GM21528 (cell line): ENCODE measurements around the gene IDNK.
"Not testable (repeated sequence)": the region's sequence is repeated elsewhere in the genome, so short reads cannot be mapped to it uniquely, and the experiment has no call there.

Experiments
- ATAC-seq: cut with Tn5 transposase; IDR thresholded peaks from one replicate; pipeline ENCODE4 v1.9.1; 2021; ENCODE audit warnings: mild to moderate bottlenecking, moderate library complexity; ENCODE audit not compliant: unreplicated experiment, low FRiP score

Gene IDNK

GRCh38 chr9:83622939-83623678 lies at the start of gene IDNK:
Gene IDNK (plus strand): TSS chr9:83623143. CDS start chr9:83623172, 29 bp downstream.
- peak; percentile 89 for ATAC-seq

DNA sequence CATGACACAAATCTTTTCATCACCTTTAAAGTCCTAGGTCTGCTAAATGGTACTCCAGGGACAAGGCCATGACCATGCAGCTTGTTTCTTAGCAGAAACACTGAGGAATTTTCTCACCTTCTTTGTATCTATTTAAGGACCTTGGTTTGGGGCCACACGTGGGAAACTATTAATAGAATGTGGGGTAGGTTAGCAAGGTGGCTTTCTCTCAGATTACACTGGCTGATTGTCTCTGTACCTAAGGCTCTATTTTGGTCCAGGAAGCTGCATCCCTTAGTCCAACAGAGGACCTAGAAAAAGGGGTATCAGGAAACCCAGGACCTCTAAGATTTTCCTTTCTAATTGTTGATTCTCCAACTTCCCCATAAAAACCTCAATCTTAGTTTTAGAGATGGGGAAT lies 48.5 kb upstream of the IDNK start:
- no peak for ATAC-seq

DNA sequence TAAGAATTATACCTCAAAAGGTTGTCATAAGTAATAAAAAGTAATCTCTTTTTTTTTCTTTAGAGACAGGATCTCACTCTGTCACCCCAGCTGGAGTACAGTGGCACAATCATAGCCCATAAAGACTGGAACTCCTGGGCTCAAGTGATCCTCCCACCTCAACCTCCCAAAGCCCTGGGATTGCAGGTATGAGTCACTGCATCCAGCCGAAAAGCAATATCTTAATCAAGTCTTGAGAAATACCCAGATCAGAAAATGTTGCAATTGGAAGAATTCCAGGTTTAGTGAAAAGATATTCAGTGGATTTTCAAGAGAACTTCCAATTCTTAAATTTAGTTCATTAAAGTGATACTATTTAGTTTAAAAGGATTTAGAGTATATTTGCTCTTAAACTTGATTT lies 40.9 kb upstream of the IDNK start:
- no peak for ATAC-seq

DNA sequence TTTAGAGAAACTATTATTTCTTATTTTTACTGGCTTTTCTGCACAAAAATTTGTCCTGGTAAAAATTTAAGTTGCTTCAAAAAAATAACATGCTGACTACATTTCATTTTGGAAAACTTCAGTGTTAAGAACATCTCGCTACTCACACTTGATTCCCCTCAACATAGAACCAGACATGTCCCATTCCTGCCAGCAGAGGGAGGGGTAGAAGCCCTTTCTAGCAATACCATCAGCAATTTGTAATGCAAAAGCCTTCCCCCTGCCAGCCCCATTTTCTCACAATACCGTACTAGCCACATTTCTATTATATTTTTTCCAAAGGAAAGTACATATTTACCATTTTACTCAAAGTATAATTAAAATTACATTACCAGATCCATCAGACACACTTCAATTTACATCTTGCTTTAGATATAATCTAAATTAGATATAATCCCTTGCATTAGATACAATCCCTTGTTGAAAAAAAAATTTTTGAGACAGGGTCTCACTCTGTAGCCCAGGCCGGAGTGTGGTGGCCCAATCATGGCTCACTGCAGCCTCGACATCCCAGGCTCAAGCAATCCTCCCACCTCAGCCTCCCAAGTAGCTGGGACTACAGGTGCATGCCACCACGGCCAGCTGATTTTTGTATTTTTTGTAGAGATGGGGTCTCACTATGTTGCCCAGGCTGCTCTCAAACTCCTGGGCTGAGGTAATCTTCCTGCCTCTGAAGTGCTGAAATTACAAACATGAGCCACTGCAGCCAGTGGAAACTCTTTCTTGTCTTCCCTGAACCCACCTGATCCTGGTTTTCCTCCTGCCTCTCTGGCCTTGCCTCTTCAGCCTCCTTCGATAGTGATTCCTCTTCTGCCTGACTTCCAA lies 39.6 kb upstream of the IDNK start:
- ATAC-seq = peak; percentile 58

DNA sequence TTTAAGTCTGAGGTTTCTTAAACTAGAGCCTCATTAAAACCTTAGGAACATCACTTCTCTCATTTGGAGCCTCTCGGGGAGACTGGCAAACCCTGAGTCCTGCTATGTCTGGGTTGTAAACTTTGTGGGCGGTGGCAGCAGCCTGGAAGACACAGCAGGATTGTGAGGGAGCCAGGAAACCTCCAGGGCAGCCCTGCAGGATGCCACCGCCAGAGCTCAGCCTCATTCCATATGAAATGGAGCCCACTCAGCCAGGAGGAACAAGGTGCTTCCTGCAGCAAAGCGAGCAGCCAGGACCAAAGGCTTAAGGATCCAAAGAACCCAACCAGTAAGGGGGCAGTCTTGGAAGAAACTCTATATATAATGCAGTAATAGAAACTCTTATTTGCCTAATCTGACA lies 37.9 kb upstream of the IDNK start:
- ATAC-seq = no peak

- ATAC-seq = no peak
These were observed 34.7 kb upstream of the IDNK start for GRCh38 chr9:83588256-83588655.

- no peak for ATAC-seq
These were observed 25.9 kb upstream of the IDNK start for GRCh38 chr9:83596899-83597504.

GRCh38 chr9:83598487-83598886 lies 24.5 kb upstream of the IDNK start:
- ATAC-seq = no peak

GRCh38 chr9:83599071-83599470 lies 23.9 kb upstream of the IDNK start:
- no peak for ATAC-seq

DNA sequence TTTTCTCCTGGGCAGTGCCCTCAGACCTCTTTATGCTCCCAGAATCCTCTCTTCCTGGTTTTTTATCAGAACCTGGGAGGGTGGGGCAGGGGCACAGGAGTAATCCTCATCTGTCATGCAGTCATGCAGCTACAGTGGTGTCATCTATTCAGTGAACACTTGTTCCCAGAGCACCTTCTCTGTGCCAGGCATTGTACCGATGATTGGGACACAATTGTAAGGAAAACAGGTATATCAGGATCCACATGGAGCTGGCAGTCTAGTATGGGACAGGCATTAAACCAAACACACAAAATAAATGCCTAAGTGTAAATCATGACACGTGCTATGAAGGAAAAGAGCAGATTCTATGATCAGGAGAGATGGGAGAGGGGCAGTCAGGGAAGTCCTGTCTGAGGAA lies 21.5 kb upstream of the IDNK start:
- ATAC-seq = no peak

DNA sequence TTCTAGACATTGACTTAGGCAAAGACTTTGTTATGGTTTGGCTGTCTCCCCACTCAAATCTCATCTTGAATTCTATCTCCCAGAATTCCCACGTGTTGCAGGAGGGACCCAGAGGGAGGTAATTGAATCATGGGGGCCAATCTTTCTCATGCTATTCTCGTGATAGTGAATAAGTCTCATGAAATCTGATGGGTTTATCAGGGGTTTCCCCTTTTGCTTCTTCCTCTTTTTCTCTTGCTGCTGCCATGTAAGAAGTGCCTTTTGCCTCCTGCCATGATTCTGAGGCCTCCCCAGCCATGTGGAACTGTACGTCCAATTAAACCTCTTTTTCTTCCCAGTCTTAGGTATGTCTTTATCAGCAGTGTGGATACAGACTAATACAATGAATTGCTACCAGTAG lies 15.3 kb upstream of the IDNK start:
- ATAC-seq = not testable (repeated sequence)

- ATAC-seq = not testable (repeated sequence)
These were observed 9.6 kb upstream of the IDNK start for GRCh38 chr9:83613298-83613697.

GRCh38 chr9:83617299-83617698 lies 5.6 kb upstream of the IDNK start:
- ATAC-seq = no peak

GRCh38 chr9:83620841-83621636 lies 1.9 kb upstream of the IDNK start:
- no peak for ATAC-seq

DNA sequence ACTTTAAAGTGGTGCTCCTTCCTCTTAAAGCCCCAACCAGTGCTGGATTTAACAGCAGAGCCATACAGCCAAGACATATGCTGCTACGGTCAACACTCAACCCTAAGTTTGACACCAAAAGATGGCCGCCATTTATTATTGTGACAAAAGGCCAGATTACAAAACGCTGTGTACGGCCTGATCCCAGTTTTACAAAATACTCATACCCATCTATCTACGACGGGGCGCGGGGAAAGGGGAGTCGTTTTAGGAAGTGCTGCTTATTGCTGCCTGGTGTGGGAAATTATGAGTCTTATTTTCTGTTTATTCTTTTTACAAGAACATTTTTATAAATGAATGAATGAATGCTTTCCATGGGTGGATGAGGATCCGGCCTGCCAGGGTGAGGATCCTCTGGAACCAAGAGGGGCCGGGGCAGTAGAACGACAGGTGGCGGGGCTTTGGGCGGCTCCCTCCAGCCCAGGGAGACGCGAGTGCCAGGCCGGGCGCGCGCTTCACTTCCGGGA lies 457 bp upstream of the IDNK start:
- ATAC-seq = peak; percentile 62

DNA sequence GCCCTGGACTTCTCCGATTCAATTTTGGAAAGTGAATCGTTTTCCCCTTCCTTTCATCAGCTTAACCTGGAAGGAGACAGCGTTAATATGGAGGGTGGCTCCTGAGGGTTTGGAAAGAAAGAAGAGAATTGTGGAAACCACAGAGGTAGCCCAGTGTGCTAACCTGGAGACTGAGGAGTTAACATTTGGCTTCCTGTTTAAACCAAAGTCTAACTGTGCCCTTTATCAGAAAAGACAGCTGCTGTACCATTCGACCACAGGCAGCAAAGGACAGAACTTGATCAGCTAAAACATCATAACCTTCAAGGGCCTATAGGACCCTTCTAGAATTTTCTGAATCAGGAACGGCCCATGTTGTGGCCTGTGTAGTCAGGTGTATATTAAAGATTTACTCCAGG lies 735 bp downstream of the IDNK start:
- ATAC-seq = peak; percentile 38

GRCh38 chr9:83625178-83625577 lies 2.2 kb downstream of the IDNK start:
- ATAC-seq = no peak

GRCh38 chr9:83628540-83628939 lies 5.6 kb downstream of the IDNK start:
- no peak for ATAC-seq

DNA sequence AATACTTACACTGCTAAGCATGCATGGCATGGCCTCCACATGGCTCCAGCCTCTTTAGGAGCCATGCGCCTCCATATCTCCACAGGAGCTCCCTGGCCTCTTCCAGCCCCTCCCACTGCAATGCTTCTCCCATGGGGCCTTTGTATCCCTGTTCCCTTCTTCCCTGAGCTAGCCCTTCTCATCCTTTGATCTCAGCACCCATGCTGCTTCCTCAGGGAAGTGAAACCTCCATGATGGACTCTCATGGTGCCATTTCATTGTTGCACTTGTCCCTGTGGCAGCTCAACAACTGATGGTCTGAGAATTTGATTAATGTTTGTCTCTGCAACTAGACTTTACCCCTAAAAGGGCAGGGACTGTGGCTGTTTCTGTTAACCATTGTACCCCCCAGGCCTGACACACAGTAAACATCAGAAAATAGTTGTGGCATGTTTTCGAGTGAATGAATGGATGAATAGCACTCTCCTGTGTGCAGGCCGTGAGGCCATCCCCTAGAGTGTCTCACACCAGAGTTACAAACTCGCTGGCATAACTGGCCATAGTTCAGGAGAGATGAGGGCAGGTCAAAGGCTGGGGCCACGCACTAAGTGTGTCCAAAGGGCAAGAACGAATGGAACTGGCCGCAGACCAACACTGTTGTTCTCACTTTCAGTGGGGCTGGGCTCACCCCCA lies 6.6 kb downstream of the IDNK start:
- no peak for ATAC-seq

DNA sequence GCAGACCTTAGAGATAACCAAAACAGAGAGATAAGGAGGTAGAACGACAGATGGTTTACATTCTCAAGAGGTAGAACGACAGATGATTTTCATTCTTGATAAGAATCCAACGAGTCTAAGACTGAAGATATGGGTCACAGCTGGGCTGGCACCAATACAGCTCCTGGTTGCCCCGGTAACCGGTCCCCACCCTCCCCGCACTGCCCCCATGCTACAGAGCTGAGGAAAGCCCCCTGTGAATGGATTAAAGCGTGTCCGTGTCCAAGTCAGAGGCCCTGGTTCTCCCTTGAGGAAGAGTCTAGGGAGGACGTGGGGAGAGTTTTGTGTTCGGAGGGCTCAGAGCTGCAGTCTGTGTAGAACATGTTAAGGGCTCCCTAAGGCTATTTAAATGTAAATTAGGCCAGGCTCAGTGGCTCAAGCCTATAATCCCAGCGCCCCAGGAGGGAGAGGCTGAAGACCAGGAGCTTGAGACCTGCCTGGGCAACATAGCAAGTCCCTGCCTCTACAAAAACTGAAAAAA lies 8.1 kb downstream of the IDNK start:
- no peak for ATAC-seq
